Mucosa of gallbladder (tissue), 1 donor: ENCODE data around the gene SDCBP2. TPM values are rescaled to one million over a fixed set of nuclear protein-coding genes. Genes with fewer than 3 reads are reported as not detected.
A peak's percentile ranks its signal among the peaks of the same experiment; 100 is the strongest.

Source experiments
- DNase-seq: peaks from one replicate; pipeline ENCODE4 v3.0.0-alpha.2; 2020; ENCODE audit warnings: low spot score
- total RNA-seq: library from RNA; stranded (reverse); gene quantifications from one replicate; pipeline ENCODE4 v1.2.1, GENCODE V29; 2021
- donor health status: DM: no; HTN: no; CAD: no.

SDCBP2 gene
- total RNA-seq, 1 donor from 2014 or later, result 176 TPM

DNA sequence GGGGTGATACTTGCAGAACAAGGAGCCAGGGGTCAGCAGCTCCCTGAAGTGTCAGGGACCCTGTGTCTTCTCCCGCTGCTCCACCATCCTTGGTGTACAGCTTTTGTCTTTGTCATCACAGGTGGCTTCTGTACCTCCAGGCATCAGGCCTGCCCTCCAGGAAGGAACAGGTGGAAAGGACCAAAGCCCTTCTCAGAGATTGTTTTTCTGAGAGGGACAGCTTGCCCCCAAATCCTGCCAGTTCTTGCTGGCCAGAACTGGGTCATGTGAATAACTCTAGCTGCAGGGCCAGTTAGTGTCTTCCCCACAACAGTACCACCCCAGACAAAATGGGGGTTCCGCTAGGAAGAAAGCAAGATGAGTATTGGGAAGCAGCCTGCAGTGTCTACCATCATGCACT, 31.5 kb downstream of the SDCBP2 start:
- no peak for DNase-seq

DNA sequence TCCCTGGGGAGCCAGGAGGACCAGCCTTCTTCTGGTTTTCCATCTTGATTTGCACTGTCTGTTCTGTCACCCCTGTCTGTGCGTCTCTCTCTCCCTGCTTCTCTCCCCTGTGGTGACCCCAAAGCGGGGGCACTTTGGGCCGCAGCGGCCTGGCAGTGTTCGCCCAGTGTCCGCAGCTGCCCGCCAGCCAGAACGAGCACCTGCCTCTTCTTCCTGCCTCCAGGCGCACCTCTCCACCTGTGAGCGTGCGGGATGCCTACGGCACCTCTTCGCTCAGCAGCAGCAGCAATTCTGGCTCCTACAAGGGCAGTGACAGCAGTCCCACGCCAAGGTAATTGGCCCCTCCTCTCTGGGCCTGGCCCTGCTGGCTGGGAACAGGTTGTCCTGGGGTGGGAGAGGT, 32.0 kb downstream of the SDCBP2 start:
- DNase-seq, result no peak

DNA sequence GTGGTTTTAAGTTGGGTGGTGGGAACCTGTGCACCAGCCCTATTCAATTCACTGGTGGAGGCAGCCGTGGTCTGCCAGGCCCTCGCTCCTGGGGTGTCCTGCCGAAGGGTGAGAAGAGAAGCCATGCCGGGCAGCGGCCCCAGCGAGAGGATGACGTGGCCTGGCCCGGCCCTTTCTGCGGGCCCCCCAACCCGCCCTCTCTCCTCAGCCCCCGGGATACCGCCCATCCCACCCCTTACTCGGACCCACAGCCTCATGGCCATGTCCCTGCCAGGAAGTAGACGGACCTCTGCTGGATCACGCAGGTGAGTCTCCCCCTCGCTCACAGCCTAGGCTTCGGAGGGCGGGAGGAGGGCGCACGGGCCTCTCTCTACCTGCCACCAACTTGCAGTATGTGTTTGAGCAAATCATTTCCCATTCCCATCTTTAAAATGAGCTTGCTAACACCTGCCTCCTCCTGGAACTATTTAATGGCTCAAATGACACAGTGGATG, 32.8 kb downstream of the SDCBP2 start:
- no peak for DNase-seq

DNA sequence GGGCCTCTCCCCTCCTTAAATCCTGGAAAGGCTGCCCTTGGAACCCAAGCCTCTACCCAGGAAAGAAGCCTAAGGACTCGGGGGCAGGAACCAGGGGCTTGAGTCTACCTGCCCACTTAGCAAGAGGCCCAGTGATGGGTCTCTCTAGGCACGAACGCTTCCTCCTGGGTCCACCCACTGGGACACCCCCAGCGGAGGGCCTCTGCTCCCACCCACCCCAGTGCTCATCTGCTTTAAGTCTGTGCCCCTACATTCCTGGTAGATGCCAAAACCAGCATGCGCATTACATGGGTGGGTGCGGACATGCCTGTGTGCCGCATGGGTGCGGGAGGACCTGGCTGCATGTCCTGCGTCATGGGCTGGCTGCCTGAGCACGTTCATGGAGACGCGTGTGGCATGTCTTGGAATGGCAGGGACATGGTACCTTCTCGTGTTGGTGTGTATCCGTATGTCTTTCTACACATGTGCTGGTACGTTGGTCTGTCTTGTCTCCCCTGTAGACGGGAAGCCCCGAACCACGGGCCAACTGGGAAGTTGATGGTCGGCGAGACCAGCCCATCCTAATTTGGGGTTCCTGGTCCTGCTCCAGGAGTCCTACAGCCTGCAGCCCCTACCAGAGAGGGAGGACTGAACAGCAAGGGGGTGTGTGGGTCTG, 33.5 kb downstream of the SDCBP2 start:
- DNase-seq, result no peak

DNA sequence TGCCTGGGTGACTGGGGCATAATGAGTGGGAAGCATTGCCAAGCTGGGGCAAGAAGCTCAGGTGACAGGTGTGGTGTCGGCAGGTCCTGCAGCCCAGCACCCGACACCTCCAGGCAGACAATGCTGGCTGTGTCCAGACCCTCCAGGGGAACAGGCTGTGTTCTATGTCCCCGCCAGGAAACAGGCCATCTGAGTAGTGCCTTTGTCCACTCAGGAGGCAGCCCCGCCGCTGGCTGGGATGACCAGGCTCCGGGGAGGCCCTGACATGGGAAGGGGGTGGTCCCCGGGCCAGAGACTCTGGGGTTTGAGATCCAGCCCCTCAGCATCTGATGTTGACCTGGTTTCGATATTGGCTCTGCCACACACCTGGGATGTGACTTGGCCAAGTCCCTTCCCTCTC, 34.4 kb downstream of the SDCBP2 start:
- DNase-seq, result no peak

DNA sequence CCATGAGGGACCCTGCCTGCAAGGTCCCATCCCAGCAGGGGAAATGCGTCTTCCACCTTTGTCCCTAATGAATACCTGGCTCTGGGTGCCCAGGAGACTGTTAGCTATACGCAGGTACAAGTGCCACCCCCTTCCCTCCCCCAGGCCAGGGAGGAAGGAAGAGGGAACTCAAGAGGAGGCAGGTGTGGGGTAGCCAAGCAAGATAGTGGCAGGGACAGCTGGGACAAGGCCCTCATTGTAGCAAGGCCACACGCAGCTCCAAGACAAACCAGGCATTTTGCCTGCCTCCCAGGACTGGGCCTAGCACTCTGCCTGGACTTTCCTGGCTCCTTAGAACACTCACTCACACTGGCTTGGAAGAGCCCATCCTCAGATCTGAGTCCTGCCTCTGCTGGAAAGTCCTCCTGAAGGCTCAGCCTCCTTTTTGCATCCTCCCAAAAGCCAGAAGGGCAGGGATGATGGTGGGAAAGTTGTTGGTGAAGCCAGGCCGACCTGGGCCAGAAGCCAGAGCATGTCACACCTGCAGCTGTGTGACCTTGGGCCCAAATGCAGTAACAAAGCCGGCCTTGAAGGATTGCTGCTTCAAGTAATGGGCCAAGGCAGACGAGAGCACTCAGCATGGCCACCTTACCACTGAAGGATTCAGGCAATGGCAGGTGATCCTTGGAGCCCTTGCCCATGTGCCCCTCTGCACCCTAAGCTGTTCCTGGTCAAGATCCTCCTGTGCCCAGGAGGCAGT, 35.1 kb downstream of the SDCBP2 start:
- DNase-seq, result no peak

DNA sequence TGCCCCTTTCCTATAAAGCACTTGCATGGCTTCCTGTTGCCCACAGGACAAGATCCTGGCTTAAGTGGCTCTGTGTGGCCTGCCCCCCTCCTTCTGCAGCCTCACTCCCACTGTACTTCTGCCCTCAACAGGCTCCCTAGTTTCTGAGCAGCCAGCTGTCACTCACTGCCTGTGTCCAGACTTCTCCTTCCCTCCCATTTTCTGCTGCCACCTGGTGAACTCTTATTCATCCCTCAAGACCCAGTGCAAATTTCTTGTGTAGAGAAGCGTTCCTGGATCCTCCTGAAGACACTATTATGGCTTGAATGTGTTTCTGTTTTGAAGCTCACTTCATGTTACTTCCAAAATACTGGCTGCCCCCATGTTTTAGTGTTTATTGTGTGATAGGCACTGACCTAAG, 36.3 kb downstream of the SDCBP2 start:
- no peak for DNase-seq

DNA sequence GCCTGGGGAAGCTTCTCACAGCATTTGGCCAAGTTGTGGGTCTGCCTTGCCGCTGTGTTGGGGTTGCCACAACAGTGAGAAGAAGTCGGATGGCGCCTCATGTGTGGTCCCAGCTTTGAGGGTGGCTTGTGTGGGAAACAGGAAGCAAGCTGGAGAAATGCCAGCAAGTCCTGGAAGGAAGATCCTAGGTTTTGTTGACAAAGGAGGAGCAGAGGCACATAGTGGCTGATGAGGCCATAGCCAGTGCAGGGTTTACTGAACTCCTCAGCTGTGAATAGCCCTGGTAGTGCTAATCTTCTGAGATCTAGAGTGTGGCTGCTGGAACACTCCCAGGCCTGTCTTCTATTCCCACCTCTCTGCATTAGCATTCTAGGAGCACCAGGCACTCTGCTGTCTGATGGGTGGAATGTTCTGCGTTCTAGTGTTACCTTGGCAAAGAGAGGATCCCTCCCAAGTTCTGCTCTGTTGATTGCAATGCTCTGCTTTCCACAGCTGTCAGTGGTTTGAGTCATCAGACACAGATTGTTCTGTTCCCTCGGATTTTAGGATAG, 37.7 kb downstream of the SDCBP2 start:
- no peak for DNase-seq

DNA sequence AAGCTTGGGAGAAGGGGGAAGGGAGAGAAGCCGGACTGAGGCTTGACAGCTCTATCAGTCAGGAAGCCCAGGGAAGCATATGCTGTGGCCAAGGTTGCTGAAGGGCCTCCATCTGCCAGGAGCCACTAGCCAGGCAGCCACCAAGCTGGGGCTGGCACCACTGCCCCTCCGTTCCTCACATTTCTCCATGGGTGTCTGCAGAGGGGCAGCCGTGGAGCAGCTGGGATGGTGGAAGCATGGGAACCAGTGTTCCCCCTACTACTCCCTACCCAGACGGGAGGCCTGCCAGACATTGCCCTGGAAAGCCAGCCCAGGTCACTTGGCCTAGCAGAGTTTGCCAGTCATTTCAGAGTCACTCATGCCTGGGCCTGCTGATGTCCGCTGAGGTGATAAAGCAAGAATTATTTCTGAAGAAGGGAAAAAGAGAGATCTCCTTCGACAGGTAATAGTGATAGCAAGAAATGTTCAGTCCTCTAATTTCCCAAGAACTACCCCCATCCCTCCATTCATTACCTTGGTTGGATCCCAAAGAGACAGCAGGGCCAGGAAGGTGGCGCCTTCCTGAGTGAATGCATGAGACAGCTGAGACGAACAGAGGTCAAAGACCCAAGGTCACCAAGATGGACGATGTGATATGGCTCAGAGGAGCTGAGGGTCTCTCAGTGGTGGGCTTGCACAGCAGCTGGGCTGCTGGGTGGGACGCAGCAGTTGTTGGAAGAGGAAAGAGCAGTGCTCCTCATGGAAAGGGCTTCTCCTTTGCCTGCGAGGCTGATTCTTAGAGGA, 41.0 kb downstream of the SDCBP2 start:
- DNase-seq, result no peak

DNA sequence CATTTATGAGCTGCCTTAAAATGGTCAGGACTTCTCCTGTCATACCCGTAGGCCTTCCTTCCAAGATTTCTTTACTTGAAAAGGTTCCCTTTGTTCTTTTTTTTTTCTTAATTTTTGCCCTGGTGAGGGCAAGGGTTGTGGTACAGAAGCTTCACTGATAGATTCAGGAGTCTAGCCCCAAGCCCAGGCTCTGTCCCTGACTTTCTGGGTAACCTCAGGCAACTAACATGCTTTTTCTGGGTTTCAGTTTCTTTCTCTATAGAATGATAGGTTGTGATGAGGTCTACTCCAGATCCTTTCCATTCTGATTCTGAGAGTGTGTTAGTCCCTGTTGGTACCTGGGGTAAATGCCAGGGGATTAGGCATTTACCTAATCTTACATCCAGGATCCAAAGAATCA, 41.6 kb downstream of the SDCBP2 start:
- DNase-seq, result no peak

DNA sequence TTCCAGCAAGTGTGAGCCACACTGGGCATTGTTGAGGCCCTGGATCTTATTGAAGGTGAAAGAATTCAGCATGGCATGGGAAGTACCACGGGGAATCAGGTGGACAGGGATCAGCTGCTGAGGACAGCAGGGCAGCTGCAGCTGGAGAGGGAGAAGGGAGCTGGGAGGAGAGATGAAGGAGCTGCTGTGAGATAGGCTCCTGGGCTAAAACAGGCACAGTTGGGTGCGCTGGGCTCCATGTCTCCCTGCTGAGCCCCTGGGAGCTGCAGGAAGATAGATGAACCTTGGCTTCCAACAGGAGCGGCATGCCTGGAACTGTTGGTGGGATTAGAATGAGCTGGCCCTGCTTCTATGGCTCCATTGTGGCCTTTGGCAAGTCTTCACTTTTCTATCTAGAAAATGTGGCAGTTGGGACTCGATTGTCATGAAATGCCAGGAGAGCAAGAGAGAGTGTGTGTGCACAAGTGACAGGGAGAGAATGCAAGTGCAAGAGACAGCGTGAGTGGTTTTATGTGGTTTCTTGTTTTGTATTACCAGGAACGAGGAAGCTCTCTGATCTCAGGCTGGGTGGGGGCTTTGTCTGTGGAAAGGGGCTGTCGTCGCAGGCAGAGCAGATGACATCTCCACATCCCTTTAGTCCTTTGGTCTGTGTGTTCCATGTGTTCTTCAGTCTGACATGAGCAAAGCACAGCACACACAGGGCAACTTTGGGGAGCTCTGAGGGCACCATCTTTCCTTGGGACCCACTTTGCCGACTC, 42.5 kb downstream of the SDCBP2 start:
- DNase-seq, result no peak

DNA sequence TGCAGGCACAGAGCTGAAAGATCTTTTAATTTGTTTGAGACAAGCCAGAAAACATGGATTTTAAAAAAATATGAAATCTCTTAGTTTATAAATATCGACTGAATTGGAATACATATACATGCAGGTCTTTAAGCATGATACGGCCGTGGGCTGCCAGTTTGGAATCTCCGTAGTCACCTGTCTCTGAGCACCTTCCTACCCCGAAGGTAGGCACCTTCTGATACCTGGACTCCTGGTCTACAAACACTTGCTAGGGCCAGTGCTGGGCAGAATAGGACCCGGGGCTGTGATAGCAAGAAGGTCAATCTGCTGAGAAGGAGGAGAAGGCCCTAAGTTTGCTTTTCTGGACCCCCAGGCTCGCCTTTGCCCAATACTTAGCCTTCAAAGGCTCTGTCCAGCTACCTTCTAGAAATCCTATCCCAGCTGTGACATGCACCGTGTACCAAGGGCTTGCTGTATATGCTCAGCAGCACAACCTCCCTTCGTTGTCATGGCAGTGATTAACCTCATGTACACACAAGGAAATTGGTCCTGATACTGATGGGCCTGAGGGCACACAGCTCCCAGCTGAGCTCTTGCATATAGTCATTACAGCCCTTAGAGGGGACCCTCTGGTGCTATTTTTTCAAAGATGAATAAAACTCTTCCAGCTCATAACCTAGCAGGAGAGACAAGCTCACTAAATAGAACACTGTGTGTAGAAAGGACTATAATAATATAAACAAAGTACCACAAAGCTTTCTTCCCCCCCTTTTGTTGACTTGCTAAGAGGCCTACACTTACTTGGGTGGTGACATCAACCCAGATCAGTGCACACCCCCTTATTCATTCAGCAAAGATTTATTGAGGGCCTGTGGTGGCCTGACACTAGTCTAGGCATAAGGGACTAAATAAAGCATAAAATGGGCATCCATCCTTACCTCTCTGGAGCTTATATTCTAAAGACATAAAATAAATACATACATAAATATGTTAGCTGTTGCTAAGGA, 45.1 kb downstream of the SDCBP2 start:
- DNase-seq, result no peak

DNA sequence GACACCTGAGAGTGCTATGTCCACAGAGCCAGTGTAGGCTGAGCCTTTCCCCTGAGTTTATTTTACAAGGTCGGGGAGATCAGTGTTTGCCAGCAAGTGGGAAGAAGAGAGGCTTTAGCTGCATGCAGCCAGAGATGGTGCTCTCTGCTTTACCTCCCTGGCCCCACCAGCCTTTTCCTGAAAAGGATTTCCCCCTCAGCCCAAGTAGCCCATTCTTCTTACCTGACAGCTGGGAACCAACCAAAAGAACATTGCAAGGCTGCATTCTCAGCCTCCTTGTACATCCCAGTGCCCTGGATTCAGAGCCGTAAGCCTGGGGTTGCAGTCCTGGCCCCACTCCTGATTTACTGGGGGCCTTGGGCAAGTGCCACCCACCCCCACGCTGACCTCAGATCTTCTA, 46.0 kb downstream of the SDCBP2 start:
- DNase-seq, result no peak

DNA sequence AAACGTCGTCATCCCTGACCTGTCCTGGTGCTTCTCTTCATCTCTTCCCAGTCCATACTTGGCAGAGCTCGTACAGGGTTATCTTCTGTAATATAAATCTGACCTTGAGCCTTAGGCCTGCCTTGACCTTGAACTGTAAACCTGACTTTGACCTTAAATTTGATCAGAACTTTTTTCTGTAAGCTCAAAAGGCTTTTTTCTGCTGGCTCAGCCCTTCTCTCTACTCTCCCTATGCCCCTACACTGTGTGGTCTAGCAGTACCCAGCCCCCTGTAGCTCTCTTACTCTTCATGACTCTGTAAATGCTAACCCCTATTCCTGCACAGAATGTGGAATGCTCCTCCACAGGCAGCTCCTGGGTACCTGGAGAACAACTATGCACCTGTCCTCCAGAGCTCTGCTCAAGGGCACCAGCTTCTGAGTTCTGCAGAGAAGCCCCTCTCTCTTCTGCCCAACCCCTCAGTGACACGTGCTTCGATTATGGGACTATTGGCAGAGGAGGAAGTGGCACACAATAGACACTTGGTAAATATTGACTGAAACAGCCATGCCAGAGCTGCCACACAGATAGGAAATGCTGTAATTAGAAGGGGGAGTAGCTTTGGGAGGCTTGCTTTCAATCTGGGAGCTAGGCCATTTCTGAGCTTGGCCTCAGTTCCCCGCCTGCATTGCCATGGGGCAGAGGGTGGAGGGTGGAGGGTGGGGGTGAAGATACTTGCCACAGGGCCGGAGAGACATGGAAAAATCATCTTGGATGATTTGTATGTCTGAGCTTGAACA, 47.5 kb downstream of the SDCBP2 start:
- DNase-seq, result no peak

DNA sequence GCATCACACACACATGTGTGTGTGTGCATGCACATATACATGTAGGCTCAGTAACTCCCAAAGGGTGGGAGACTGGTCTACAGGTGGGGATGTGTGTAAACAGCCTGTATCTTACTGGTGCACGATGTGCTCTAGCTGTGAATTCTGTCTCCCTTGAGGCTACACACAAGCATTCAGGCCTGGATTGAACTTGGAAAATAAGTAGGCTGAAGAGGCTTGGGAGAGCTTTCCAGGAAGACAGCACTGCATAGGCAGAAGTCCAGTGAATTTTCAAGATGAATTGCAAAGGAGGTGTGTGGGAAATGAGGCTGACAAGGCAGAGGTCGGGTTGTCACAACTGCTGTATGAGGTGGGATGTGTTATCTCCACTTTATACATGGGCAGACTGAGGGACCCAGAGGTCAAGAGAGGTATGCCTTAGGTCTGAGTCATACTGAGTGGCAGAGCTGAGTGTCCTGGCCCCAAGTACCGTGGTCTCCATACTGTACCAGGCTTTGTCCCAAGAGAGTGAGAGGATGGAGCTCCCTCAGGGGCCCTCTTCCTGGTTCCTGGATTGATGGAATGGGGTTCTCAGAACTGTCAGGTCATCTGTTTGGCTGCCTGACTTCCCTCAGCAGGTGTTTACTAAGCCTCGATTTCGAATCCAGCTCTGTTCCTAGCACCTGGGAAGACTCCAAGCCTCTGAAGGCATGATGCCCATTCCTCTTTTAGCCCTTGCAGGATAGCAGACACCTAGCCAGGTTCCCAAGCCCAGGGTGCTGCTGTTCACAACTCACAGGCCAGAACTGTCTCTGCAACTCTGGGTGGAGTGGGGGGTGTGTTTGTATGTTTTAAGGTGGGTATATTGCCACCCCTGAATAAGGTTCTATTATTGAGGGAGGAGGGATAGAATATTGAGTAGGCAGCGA, 48.5 kb downstream of the SDCBP2 start:
- DNase-seq, result no peak

DNA sequence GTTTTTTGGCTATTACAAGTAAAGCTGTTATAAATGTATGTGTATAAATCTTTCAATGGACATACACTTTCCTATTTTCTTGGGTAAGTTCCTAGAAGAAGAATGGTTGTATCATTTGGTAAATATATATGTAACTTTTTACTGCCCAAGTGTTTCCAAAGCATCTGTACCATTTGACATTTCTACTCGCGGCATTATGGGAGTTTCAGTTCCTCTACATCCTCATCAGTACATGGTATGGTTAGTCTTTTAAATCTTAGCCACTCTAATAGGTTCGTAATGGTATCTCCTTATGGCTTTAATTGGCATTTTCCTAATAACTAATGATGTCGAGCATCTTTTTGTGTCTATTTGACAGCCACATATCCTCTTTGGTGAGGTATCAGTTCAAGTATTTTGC, 49.9 kb downstream of the SDCBP2 start:
- DNase-seq, result no peak

DNA sequence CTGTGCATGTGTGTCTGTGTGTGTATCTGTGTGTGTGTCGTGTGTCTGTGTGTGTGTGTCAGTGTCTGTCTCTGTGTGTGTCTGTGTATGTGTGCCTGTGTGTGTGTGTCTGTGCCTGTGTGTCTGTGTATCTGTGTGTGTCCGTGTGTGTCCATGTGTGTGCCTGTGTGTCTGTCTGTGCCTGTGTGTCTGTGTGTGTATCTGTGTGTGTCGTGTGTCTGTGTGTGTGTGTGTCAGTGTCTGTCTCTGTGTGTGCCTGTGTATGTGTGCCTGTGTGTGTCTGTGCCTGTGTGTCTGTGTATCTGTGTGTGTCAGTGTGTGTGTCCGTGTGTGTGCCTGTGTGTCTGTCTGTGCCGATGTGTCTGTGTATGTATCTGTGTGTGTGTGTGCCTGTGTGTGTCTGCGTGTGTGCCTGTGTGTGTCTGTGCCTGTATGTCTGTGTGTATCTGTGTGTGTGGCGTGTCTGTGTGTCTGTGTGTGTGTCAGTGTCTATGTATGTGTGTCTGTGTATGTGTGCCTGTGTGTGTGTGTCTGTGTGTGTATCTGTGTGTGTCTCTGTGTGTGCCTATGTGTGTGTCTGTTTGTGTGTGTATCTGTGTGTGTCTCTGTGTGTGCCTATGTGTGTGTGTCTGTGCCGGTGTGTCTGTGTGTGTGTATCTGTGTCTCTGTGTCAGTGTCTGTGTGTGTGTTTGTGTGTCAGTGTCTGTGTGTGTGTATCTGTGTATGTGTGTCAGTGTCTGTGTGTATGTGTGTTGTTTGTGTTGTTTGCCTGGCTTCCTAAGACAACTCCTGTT, 51.2 kb downstream of the SDCBP2 start:
- DNase-seq, result peak; percentile 3

DNA sequence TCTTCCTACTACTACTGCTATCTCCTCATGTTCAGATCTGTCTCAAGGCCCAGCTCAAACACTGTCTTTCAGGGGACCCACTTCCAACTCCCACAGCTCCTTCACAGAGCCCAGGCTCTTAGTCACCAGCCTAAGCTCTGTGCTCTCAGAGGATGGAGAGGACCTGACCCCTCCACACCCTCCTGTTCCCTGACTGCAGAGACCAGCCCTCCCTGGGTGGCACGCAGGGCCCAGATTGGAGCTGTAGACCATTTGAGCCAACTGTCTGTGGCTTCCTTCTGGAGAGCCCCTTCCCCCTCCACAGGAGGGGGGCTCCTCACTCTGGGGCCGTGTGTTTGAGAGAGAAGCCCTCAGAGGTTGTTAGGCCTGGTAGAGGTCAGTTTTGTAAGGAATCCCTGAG, 53.0 kb downstream of the SDCBP2 start:
- DNase-seq, result no peak
